T-helper 1 cell (primary cell): Measurements from ENCODE around the gene GRIA1.

ENCODE experiments used
- DNase-seq, 5 donors: peaks; one replicate each; pipeline ENCODE4 v3.0.0-alpha.2; 2012 to 2020

GRIA1 gene

GRCh38 chr5:153745778-153746395 is 255.4 kb downstream of the GRIA1 start:
- no peak for DNase-seq

- no peak for DNase-seq
Measured at GRCh38 chr5:153746440-153746839, 256.0 kb downstream of the GRIA1 start.

- DNase-seq, result no peak
Measured at GRCh38 chr5:153748823-153749222, 258.4 kb downstream of the GRIA1 start.

- no peak for DNase-seq
Measured at GRCh38 chr5:153749960-153750359, 259.5 kb downstream of the GRIA1 start.

GRCh38 chr5:153751251-153751650 is 260.8 kb downstream of the GRIA1 start:
- DNase-seq, result no peak

GRCh38 chr5:153752890-153753289 is 262.4 kb downstream of the GRIA1 start:
- no peak for DNase-seq

- no peak for DNase-seq
Measured at GRCh38 chr5:153753645-153754432, 263.4 kb downstream of the GRIA1 start.

- no peak for DNase-seq
Measured at GRCh38 chr5:153755913-153756500, 265.5 kb downstream of the GRIA1 start.

- DNase-seq, result no peak
Measured at GRCh38 chr5:153756540-153756939, 266.1 kb downstream of the GRIA1 start.

- DNase-seq, result no peak
Measured at GRCh38 chr5:153765987-153766386, 275.5 kb downstream of the GRIA1 start.

- no peak for DNase-seq
Measured at GRCh38 chr5:153767221-153768188, 277.0 kb downstream of the GRIA1 start.

GRCh38 chr5:153770066-153770465 is 279.6 kb downstream of the GRIA1 start:
- DNase-seq, result no peak

GRCh38 chr5:153774686-153775085 is 284.2 kb downstream of the GRIA1 start:
- DNase-seq, result no peak

GRCh38 chr5:153775923-153776322 is 285.5 kb downstream of the GRIA1 start:
- no peak for DNase-seq

- DNase-seq, result no peak
Measured at GRCh38 chr5:153777681-153778581, 287.5 kb downstream of the GRIA1 start.

GRCh38 chr5:153779836-153780235 is 289.4 kb downstream of the GRIA1 start:
- DNase-seq, result no peak

- no peak for DNase-seq
Measured at GRCh38 chr5:153780876-153781705, 290.6 kb downstream of the GRIA1 start.

- DNase-seq, result no peak
Measured at GRCh38 chr5:153782589-153783361, 292.3 kb downstream of the GRIA1 start.

GRCh38 chr5:153783362-153783658 is 292.8 kb downstream of the GRIA1 start:
- DNase-seq, result no peak

- DNase-seq, result no peak
Measured at GRCh38 chr5:153784277-153784676, 293.8 kb downstream of the GRIA1 start.
